Stimulated activated CD8-positive, alpha-beta memory T cell treated with anti-CD3 and anti-CD28 coated beads, Interleukin-4, amount 100 ng/mL, for 48 hours (primary cell): ENCODE data around the gene GPR34.
"Not testable (repeated sequence)": the region's sequence is repeated elsewhere in the genome, so short reads cannot be mapped to it uniquely, and the experiment has no call there.

Experiments
- DNase-seq: peaks from one replicate; pipeline ENCODE4 v3.0.0-alpha.2; 2020

The GPR34 gene

GRCh38 chrX:41688835-41689234 lies at the start of gene GPR34:
GPR34 (plus strand) TSS chrX:41688973; CDS start chrX:41695634, 6,661 bp downstream.
- peak; percentile 31 for DNase-seq

GRCh38 chrX:41646201-41646600 lies 42.6 kb upstream of the GPR34 start:
- not testable (repeated sequence) for DNase-seq

- DNase-seq: no peak
These were observed 35.6 kb upstream of the GPR34 start for GRCh38 chrX:41653125-41653524.

- no peak for DNase-seq
These were observed 33.7 kb upstream of the GPR34 start for GRCh38 chrX:41655101-41655500.

- DNase-seq: no peak
These were observed 33.1 kb upstream of the GPR34 start for GRCh38 chrX:41655631-41656030.

GRCh38 chrX:41661366-41662095 lies 27.2 kb upstream of the GPR34 start:
- DNase-seq: no peak

- peak; percentile 27 for DNase-seq
These were observed 24.3 kb upstream of the GPR34 start for GRCh38 chrX:41664375-41664901.

GRCh38 chrX:41664908-41665307 lies 23.9 kb upstream of the GPR34 start:
- DNase-seq: no peak

- no peak for DNase-seq
These were observed 23.1 kb upstream of the GPR34 start for GRCh38 chrX:41665686-41666085.

GRCh38 chrX:41666251-41666650 lies 22.5 kb upstream of the GPR34 start:
- no peak for DNase-seq

GRCh38 chrX:41667631-41668030 lies 21.1 kb upstream of the GPR34 start:
- DNase-seq: no peak

GRCh38 chrX:41670112-41670511 lies 18.7 kb upstream of the GPR34 start:
- DNase-seq: no peak

- no peak for DNase-seq
These were observed 17.7 kb upstream of the GPR34 start for GRCh38 chrX:41671082-41671481.

GRCh38 chrX:41672643-41673042 lies 16.1 kb upstream of the GPR34 start:
- no peak for DNase-seq

- DNase-seq: not testable (repeated sequence)
These were observed 12.4 kb upstream of the GPR34 start for GRCh38 chrX:41676361-41676760.

- no peak for DNase-seq
These were observed 11.4 kb upstream of the GPR34 start for GRCh38 chrX:41677183-41678060.

- DNase-seq: no peak
These were observed 4.6 kb upstream of the GPR34 start for GRCh38 chrX:41684138-41684537.

GRCh38 chrX:41684940-41685339 lies 3.8 kb upstream of the GPR34 start:
- no peak for DNase-seq

- no peak for DNase-seq
These were observed 2.0 kb upstream of the GPR34 start for GRCh38 chrX:41686788-41687187.

- DNase-seq: no peak
These were observed 617 bp upstream of the GPR34 start for GRCh38 chrX:41688156-41688555.

GRCh38 chrX:41689711-41690110 lies 938 bp downstream of the GPR34 start:
- DNase-seq: no peak

GRCh38 chrX:41692162-41692749 lies 3.5 kb downstream of the GPR34 start:
- DNase-seq: no peak

- no peak for DNase-seq
These were observed 4.3 kb downstream of the GPR34 start for GRCh38 chrX:41693024-41693423.

GRCh38 chrX:41695426-41695825 lies 6.7 kb downstream of the GPR34 start:
- no peak for DNase-seq
